GM21528 (cell line): ENCODE measurements around the gene MYOT.
A peak's percentile ranks its signal among the peaks of the same experiment; 100 is the strongest.
"Not testable (repeated sequence)": the region's sequence is repeated elsewhere in the genome, so short reads cannot be mapped to it uniquely, and the experiment has no call there.

Source experiments
- ATAC-seq: cut with Tn5 transposase; IDR thresholded peaks from one replicate; pipeline ENCODE4 v1.9.1; 2021; ENCODE audit warnings: mild to moderate bottlenecking, moderate library complexity; ENCODE audit not compliant: unreplicated experiment, low FRiP score

MYOT gene

DNA sequence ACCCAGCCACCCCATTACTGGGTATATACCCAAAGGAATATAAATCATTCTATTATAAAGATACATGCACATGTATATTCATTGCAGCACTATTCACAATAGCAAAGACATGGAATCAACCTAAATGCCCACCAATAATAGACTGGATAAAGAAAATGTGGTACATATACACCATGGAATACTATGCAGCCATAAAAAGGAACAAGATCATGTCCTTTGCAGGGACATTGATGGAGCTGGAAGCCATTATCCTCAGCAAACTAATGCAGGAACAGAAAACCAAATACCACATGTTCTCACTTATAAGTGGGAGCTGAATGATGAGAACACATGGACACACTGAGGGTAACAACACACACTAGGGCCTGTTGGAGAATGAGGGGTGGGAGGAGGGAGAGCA, 14.5 kb upstream of the MYOT start:
- not testable (repeated sequence) for ATAC-seq

DNA sequence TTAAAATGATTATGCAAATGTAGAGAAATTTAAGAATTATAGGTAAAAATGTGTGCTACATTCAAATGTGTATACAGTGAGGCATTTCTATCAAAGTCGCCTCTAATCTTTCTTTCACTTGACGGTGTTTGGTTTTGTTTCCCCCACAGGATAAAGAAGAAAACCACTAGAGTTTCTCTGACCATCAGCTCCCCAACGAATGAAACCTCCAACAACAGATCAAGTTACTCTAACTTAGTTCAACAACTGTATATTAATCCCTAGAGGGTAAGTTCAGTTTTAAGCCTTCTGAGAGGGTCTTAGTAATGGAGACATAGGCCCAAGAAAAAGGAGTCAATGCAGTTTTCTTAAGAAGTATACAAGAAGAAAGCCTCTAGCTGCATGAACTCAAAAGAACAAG, 11.5 kb upstream of the MYOT start:
- no peak for ATAC-seq

DNA sequence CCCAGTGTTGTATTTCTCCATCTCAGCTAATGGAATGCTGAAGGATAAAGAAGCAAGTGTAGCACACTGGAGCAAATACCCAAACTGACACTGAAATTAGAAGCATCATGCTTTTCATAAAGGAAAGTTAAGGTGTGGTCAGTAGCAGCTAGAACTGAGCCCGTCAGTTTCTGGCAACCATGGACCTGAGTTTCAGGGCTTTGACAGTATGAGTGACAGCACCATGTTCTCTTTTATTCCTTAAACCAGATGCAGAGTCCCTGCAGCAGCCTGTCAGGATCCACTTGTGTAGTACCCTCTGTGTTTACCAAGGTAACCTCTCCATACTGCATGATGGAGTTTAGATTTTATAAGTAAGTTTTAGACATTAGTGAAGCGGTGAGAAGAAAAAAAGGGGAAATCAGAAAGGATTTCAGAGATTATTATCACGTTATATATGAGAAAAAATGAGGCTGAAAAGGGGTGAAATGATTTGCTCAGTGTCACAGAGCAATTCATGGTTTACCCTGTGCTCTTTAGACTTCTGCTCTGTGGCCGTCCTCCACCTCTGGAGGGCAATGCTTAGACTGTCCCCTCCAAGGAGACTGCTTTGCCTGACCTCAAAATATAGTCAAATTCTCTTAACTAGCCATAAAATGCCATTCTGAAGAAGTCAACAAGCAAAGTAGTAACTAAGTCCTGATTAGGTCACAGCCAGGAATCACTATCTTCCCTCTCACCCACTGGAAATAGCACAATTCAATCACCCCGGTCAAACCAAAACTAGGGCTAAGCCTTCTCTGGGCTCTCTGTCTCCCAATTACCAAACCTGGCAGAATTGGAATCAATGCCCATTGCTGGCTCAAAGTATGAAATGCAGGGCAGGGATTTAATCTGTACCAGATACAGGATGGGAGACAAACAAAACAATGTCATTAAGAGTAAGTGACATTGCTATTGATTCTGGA, 10.5 kb upstream of the MYOT start:
- ATAC-seq = no peak

DNA sequence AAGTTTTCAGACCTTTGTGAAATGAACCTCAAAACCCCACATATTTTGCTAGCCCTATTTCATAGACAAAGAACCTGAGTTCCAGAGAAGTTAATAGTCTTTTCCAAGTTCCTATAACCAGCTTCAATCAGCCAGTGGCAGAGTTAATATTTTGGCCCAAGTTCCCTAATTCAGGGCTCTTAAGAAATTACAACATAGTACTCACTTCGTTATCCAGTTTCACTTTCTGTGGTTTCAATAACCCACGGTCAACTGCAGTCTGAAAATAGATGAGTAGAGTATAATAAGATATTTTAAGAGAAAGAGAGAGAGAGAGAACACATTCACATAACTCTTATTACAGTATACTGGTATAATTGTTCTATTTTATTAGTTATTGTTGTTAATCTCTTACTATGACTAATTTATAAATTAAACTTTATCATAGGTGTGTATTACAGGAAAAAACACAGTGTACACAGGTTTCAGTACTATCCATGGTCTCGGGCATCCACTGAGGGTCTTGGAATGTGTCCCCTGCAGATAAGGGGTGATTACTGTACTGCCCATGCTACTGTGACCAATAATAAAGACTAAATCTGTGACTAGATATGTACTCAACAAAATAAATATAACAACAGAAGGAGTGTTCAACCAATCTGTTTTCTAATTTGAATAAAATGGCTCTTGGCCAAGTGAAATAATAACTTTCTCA, 9.3 kb upstream of the MYOT start:
- peak; percentile 82 for ATAC-seq

DNA sequence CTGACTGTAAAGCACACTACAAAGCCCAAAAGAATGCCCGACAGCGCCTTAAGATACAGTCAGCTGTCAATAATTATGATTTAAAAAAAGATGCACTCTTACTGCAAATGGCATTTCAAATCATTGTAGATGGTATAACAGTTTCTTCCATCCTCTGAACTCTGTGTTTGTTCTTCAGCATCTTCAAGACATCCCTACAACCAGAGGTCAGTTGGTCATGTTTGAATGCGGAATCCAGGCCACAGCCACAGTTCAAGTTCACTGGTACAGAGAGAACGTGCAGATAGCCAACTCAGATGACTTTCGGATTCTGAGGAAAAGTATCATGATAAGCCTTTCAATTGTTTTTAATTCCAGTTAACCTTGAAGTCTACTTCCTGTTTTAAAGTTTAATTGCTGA, 8.7 kb upstream of the MYOT start:
- no peak for ATAC-seq

DNA sequence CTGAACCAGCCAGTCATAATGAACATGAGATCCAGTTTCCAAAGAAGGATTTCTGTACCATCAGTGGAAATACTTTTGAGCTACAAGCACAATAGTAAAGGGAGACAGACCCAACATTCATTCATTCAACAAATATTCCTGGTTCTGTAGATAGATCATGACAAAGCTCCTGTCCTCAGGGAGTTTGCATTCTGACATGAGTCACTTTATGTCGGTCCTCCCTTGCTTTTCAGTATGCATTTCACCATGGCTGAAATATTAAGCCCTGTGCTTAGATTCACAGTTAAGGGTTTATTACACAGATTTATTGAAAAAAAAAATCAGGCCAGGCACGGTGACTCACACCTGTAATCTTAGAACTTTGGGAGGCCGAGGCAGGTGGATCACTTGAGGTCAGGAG, 5.4 kb upstream of the MYOT start:
- ATAC-seq = no peak

DNA sequence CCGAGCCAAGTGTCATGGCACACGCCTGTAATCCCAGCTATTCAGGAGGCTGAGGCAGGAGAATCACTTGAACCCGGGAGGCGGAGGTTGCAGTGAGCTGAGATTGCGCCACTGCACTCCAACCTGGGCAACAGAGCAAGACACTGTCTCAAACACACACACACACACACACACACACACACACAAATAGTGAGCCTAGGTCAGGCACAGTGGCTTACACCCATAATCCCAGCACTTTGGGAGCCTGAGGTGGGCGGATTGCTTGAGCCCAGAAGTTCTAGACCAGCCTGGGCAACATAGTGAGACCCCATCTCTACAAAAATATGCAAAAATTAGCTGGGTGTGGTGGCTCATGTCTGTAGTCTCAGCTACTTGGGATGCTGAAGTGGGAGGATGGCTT, 4.0 kb upstream of the MYOT start:
- not testable (repeated sequence) for ATAC-seq

DNA sequence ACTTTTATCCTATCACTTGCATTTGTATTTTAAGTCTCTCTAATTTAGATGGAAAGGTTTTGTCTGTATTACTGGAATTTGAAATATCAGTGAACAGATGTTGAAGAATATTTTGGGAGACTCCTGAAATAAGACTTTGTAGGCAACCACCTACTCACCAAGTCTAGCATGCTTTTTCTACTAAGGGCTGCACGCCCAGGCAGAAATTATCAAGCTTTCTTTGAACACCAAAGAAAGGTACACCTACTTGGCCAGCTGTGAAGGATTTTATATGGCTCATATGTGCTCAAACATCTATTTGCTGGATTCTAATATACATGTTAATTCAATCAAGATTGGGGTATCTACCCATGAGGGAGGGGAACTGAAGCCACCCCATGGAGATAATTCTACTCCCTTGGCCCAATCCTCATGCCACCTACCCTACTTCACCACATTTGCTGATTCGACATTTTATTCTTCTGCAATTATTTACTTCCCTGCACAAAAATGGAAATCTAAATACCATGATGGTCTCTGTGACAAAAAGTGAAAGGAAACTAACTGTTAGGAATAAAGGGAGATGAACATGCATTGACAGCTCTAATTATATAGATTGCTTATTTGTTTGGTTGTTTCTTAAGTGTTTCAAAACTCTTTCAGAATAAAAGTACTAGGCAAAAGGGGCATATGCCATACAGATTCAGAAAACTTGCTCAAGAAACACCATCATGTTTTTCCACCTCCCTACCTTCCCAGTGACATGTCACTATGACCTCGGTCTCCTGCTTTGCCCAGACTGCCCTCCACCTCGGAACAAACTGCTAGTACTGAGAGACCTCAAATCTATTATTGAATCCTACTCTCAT, 895 bp upstream of the MYOT start:
- ATAC-seq = no peak

DNA sequence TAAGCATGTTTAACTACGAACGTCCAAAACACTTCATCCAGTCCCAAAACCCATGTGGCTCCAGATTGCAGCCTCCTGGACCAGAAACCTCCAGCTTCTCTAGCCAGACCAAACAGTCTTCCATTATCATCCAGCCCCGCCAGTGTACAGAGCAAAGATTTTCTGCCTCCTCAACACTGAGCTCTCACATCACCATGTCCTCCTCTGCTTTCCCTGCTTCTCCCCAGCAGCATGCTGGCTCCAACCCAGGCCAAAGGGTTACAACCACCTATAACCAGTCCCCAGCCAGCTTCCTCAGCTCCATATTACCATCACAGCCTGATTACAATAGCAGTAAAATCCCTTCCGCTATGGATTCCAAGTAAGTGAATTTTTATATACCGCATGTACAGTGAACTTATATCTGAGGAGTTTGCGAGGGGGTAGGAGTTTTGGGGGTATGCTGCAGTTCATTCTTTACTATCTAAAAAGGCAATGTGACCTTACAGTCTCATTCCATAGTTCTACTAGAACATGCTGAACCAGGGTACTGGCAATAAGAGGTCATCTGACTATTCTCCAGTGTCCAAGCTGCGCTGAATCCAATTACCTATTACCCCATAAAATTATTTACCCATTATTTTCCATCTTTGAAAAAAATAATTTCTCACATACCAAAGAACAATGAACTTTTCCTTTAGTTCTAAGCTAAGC, 3.1 kb downstream of the MYOT start:
- ATAC-seq = no peak

DNA sequence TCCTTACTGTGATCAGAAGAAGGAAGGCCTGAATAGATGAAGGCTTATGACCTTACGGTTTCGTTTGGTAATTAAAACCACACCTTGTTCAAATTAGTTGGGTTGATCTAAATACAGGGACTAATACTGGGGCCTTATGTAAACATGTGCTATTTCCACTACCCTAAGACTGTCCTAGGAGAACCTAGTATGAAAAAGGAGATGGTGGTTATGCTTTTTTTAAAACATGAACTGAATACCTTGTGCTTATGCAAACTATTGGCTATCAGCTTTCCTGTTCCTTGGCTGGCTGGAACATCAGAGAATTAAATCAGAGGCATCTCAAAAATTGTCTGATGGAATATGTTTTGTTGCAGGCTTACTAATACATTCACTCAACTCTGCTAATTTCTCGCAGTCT, 3.9 kb downstream of the MYOT start:
- ATAC-seq = no peak

DNA sequence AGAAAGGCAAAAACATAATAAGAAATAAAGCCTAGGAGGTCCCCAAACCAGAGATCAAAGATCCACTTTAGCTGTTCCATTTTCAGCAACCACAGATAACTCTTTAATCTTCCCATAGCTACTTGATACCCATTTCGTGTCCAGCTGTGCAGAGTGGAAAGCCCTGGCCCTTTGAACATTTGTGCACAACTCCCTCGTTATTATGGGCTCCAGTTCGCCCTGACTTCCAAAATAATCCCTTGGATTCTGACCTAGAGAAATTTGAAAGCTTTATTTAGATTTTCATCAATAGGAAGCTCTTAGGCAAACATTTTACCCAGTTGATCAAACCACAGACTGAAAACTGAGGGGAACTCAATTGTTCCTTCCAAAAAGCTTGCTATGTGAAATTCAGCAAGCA, 4.8 kb downstream of the MYOT start:
- no peak for ATAC-seq

DNA sequence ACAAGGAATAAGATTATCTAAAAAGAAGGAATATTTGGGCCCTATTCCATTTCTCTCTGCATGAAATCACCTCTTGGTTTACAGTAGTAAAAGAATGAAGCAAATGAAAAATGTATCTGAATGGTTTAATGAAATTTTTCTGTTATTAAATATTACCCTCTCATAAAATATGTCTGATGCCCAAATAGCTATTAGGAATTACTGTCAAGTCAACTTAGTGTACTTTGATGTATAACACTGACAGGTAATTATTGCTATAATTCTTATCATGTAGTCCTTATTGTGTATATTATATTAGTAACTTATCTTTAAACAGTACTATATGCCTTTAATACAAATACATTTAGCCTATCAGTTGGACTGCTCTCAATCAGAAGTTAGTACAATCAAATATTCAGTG, 8.4 kb downstream of the MYOT start:
- no peak for ATAC-seq

DNA sequence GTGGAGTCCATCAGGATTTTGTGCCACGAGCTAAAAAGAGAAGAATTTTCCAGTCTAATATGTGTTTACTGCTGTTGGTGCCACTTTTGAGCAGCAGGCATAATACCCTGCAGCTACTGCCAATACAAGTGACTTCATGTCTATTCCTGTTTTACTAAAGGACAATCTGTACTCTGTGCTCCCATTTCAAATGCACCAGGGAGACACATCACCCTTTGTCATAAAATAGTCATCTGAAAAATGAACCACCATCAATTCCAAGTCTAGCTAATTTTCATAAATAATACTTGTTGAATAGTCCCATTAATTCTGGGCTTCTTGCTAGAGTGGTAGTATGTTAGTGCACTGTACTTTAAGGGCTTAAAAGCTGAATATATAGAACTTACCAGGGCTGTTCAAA, 12.7 kb downstream of the MYOT start:
- ATAC-seq = no peak

DNA sequence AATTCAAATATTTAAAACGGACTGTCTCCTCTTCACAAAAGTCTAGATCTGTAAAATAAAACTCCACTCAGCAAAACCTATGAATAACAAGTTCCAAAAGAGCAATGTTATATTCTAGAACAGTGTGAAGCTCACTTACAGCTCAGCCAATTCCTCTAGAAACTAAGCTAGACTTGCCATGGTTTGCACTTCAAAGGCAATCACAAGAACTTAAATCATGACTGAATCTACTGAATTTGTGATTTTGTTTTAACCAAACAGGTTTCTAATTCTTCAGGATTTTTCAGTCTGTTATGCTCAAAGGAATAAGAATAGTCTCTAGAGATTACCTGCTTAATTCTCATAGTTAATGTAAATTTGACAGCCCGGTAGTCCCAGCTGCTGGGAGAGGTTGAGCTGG, 20.2 kb downstream of the MYOT start:
- ATAC-seq = no peak

DNA sequence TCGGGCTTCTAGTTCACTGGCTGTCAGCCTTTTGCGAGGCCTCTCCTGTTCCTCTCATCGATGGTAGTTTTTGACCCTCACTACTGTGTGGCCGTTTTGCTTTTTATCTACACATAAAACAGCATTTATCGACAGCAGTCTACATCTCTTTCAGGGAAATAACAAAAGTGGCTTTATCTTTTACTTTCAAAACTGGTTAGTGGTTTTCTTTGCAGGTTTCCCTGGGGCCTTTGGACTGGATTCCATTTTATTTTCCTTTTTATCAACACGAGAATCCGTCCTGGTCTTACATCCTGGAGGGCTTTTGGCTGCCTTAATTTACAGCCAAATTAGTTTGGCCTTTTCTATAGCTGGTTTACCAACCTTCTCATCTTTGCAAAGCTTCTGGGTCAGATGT, 20.8 kb downstream of the MYOT start:
- no peak for ATAC-seq

DNA sequence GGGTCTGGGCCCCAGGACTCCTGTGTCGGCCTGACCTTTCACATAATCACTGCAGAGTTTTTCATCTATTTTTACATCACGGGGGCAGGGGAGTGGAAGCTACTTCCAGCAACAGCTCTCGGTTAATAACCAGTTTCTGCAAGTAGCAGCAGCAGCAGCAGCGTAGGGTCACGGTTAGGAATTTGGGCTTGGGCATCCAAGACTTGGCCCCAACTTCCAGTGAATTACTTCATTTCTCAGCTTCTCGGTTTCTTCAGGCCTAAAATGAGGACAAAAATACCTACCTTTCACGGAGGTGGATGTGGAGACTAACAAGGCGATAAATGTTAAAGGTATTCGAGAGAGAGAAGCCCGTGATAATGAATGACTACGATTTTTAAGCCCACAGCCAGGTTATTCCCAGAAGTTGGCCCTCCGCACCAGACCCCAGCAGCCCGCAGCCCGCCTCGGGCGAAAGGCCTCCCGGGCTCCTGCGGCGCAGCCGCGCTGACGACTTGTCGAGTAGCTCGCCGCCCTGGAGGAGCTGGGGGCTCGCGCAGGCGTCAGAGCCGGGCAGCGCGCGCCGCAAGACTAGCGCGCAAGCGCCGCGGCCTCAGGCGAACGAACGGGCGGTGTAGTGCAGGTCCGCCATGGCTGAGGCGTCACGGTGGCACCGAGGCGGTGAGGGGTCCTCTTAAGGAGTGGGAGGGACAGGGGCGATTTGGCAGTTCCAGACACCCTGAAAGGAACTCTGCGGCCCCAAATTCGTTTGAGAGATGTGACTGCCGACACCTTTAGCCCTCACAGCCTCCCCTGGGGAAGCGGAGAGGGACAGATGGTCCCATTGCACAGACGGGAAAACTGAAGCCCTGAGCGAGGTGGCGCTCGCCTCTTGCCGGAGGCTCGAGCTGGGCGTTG, 21.5 kb downstream of the MYOT start, which contains the start of gene PKD2L2:
PKD2L2 (plus strand) TSS at position 595 of the 897 bp plus-strand sequence; CDS start at position 630, 35 bp downstream.
- ATAC-seq = peak; percentile 91

DNA sequence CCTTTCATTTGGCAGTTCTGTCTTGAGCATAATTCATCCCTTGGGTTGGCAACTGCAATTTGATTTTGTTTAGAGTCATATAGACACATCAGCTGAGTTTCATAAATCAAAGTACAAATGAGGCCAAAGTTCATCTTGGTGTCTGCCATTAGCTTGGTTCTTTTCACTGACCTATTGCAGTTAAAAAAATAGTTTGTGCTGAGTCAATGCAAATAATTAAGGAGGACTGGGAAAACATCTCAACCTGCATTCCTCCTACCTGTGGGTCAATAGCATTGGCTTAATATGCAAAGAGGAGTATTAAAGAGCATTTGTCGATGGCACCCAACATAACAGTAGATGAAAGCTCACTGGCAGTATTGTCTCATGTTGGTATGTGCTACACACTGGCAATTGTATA, 23.2 kb downstream of the MYOT start:
- no peak for ATAC-seq

DNA sequence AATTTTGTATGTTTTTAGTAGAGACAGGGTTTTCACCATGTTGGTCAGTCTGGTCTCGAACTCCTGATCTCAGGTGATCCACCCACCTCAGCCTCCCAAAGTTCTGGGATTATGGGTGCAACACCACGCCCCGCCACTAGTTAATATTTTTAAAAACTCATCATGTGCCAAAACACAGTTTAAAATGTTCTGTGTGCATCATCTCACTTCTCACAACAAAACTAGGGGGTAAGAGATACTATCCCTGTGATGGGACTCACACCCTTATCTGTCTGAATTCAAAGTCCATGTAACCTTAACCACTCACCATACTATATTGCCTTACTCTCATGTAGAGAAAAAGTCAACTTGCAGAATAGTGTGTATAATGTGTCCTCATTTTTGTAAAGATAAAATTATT, 24.2 kb downstream of the MYOT start:
- no peak for ATAC-seq

DNA sequence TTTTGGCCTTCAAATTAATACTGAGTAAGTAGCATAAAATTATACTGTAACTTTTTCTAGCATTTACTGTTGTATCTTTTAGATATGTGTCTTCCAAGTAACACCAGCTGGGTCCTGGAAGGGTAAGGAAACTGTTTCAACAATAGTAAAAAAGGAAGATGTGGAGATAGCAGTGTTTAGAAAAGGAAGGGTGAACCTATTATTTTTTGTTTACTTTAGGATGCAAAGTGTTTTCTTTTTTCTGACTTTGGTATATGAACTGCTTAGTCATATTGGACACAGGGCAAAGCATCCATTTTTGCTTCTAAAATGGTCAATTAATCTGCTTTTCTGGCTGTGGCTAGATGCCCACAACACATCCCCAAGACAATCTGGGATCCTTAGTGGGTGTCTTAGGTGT, 26.9 kb downstream of the MYOT start:
- no peak for ATAC-seq
